Trophoblast cell (in vitro differentiated cells and primary cell): ENCODE data around the gene XYLT1.

ENCODE experiments used
- DNase-seq, 2 donors: peaks; one replicate each; pipeline ENCODE4 v3.0.0-alpha.2; 2016
- H2AFZ ChIP-seq: 2 replicates; pipeline ENCODE4 v1.6.1; 2013; ENCODE audit warnings: low read length, moderate library complexity, mild to moderate bottlenecking; ENCODE audit not compliant: insufficient read depth, poor library complexity
- H2AK5ac ChIP-seq: 2 replicates; pipeline ENCODE4 v1.6.1; 2013; ENCODE audit warnings: mild to moderate bottlenecking, low read length
- H2BK120ac ChIP-seq: 2 replicates; pipeline ENCODE4 v1.6.1; 2013; ENCODE audit warnings: low read length, mild to moderate bottlenecking, moderate library complexity; ENCODE audit not compliant: insufficient read depth, poor library complexity
- H2BK12ac ChIP-seq: 2 replicates; pipeline ENCODE4 v1.6.1; 2013; ENCODE audit warnings: mild to moderate bottlenecking, low read length, moderate library complexity
- H2BK5ac ChIP-seq: 2 replicates; pipeline ENCODE4 v1.6.1; 2013; ENCODE audit warnings: low read length, low read depth, moderate library complexity, mild to moderate bottlenecking; ENCODE audit not compliant: poor library complexity
- H3K14ac ChIP-seq: 2 replicates; pipeline ENCODE4 v1.6.1; 2013; ENCODE audit warnings: mild to moderate bottlenecking, low read length
- H3K18ac ChIP-seq: 2 replicates; pipeline ENCODE4 v1.6.1; 2013; ENCODE audit warnings: mild to moderate bottlenecking, low read length
- H3K23ac ChIP-seq: 2 replicates; pipeline ENCODE4 v1.6.1; 2013; ENCODE audit warnings: low read length
- H3K27ac ChIP-seq: 2 replicates; pipeline ENCODE4 v1.5.1; 2013; ENCODE audit warnings: low read depth, mild to moderate bottlenecking, inconsistent platforms, low read length, moderate library complexity
- H3K27me3 ChIP-seq: 2 replicates; pipeline ENCODE4 v1.6.1; 2013; ENCODE audit warnings: inconsistent platforms, mild to moderate bottlenecking, low read length, moderate library complexity; ENCODE audit not compliant: insufficient read depth
- H3K36me3 ChIP-seq, 2 experiments: 1 replicate in 1 of 2; 2 replicates in 1 of 2; pipeline ENCODE4 v1.6.1; 2013; ENCODE audit warnings: low read length in 2 of 2, mild to moderate bottlenecking in 2 of 2, moderate library complexity in 1 of 2; ENCODE audit not compliant: insufficient read depth in 2 of 2, control insufficient read depth in 1 of 2
- H3K4ac ChIP-seq: 2 replicates; pipeline ENCODE4 v1.6.1; 2013; ENCODE audit warnings: low read depth, mild to moderate bottlenecking, low read length, moderate library complexity
- H3K4me1 ChIP-seq, 2 experiments: 1 replicate in 1 of 2; 2 replicates in 1 of 2; pipeline ENCODE4 v1.6.1; 2013; ENCODE audit warnings: low read length in 2 of 2, mild to moderate bottlenecking in 2 of 2, moderate library complexity in 1 of 2; ENCODE audit not compliant: insufficient read depth in 2 of 2, control insufficient read depth in 1 of 2
- H3K4me2 ChIP-seq: 2 replicates; pipeline ENCODE4 v1.6.1; 2013; ENCODE audit warnings: inconsistent platforms, mild to moderate bottlenecking, low read length, moderate library complexity
- H3K4me3 ChIP-seq: 2 replicates; pipeline ENCODE4 v1.5.1; 2013; ENCODE audit warnings: mild to moderate bottlenecking, low read depth, low read length, inconsistent platforms
- H3K79me1 ChIP-seq: one replicate; pipeline ENCODE4 v1.6.1; 2013; ENCODE audit warnings: low read length
- H3K79me2 ChIP-seq: 2 replicates; pipeline ENCODE4 v1.6.1; 2013; ENCODE audit warnings: low read length, mild to moderate bottlenecking; ENCODE audit not compliant: control insufficient read depth, insufficient read depth, poor library complexity
- H3K9ac ChIP-seq: 2 replicates; pipeline ENCODE4 v1.6.1; 2013; ENCODE audit warnings: mild to moderate bottlenecking, low read length
- H3K9me3 ChIP-seq: 2 replicates; pipeline ENCODE4 v1.6.1; 2013; ENCODE audit warnings: low read depth, mild to moderate bottlenecking, control low read depth, inconsistent platforms, low read length; ENCODE audit not compliant: insufficient read depth
- H4K12ac ChIP-seq: 2 replicates; pipeline ENCODE4 v1.6.1; 2013; ENCODE audit warnings: low read depth, mild to moderate bottlenecking, low read length, moderate library complexity
- H4K8ac ChIP-seq: 2 replicates; pipeline ENCODE4 v1.6.1; 2013; ENCODE audit warnings: low read depth, mild to moderate bottlenecking, low read length, moderate library complexity
- H4K91ac ChIP-seq: one replicate; pipeline ENCODE4 v1.6.1; 2013; ENCODE audit warnings: low read depth, mild to moderate bottlenecking, low read length, moderate library complexity
- WGBS: extraction: QIAGEN DNeasy Blood & Tissue Kit; methylation state at CpG from one replicate; pipeline ENCODE4 v1.1.7; 2013; ENCODE audit warnings: missing lambda C conversion rate; ENCODE audit not compliant: insufficient read length, insufficient coverage; ENCODE audit errors: extremely low coverage; 5-methylcytosine and 5-hydroxymethylcytosine counted together

XYLT1 gene

DNA sequence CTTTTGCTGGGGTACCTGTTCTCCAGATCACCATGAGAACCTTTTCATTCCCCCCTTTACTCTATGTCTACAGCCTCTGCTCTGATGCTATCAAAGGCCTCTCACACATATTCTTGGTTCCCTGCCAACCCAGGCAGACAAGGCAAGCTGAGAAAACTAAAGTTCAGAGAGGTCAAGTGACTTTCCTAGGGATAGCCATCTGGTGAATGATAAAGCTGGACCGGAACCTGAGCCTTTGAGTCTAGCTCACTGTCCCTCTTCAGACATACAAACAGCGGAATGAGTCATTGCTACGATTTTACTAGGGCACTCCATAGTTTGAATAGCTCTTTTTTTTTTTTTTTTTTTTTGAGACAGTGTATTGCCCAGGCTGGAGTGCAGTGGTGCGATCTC lies 73.3 kb downstream of the XYLT1 start:
- no CpG with 5 or more reads among the region's 4 CpGs for WGBS
- H3K9me3 ChIP-seq, result no peaks in the 10 kb centered on the region
- no peak overlapping the region for H3K18ac ChIP-seq
- no peaks in the 10 kb centered on the region for H3K79me1 ChIP-seq
- H3K27me3 ChIP-seq, result no peaks in the 10 kb centered on the region
- H3K4ac ChIP-seq, result no peak overlapping the region
- H4K8ac ChIP-seq, result no peak overlapping the region
- no peaks in the 10 kb centered on the region for H3K79me2 ChIP-seq
- no peaks in the 10 kb centered on the region for H3K36me3 ChIP-seq
- H3K14ac ChIP-seq, result no peak overlapping the region
- H2BK5ac ChIP-seq, result no peak overlapping the region
- no peak overlapping the region for H2BK12ac ChIP-seq
- H2AK5ac ChIP-seq, result no peak overlapping the region
- peaks cover 3% of the 10 kb centered on the region in 2 experiments for H3K4me1 ChIP-seq
- no peak overlapping the region for H3K23ac ChIP-seq
- no peak overlapping the region for H3K27ac ChIP-seq
- H3K4me2 ChIP-seq, result no peak overlapping the region
- no peak overlapping the region for H2AFZ ChIP-seq
- H4K12ac ChIP-seq, result no peak overlapping the region
- H3K4me3 ChIP-seq, result no peak overlapping the region
- no peak overlapping the region for H4K91ac ChIP-seq
- peak in 1 of 2 donors; percentile 64 for DNase-seq
- H3K9ac ChIP-seq, result no peak overlapping the region
- H2BK120ac ChIP-seq, result no peak overlapping the region

- H3K79me1 ChIP-seq, result no peaks in the 10 kb centered on the region
- H2AK5ac ChIP-seq, result no peak overlapping the region
- H3K9me3 ChIP-seq, result no peaks in the 10 kb centered on the region
- no peak overlapping the region for H3K9ac ChIP-seq
- no peak overlapping the region for H3K4me2 ChIP-seq
- H2BK5ac ChIP-seq, result no peak overlapping the region
- no peak overlapping the region for H2BK120ac ChIP-seq
- H4K91ac ChIP-seq, result no peak overlapping the region
- no peak overlapping the region for H4K12ac ChIP-seq
- no peaks in the 10 kb centered on the region for H3K27me3 ChIP-seq
- H3K4me1 ChIP-seq, result peaks cover 3 to 4% of the 10 kb centered on the region in 2 experiments
- H3K18ac ChIP-seq, result no peak overlapping the region
- no peaks in the 10 kb centered on the region for H3K36me3 ChIP-seq
- no peak overlapping the region for H3K4me3 ChIP-seq
- WGBS, result no CpG with 5 or more reads among the region's 14 CpGs
- no peak overlapping the region for H3K27ac ChIP-seq
- no peaks in the 10 kb centered on the region for H3K79me2 ChIP-seq
- H2AFZ ChIP-seq, result no peak overlapping the region
- no peak for DNase-seq
- no peak overlapping the region for H4K8ac ChIP-seq
- H2BK12ac ChIP-seq, result no peak overlapping the region
- no peak overlapping the region for H3K23ac ChIP-seq
- H3K14ac ChIP-seq, result no peak overlapping the region
- H3K4ac ChIP-seq, result no peak overlapping the region
These were observed 73.8 kb downstream of the XYLT1 start for GRCh38 chr16:17396762-17397498.

- no peak for DNase-seq
- Histone ChIP-seq H4K91ac (no peak overlapping the region), H2BK120ac (no peak overlapping the region), H3K79me2 (no peaks in the 10 kb centered on the region), H3K4me1 (peaks cover 3% of the 10 kb centered on the region in 2 experiments), H3K14ac (no peak overlapping the region), H3K18ac (no peak overlapping the region), H4K12ac (no peak overlapping the region), H3K9me3 (no peaks in the 10 kb centered on the region), H3K4me2 (no peak overlapping the region), H3K9ac (no peak overlapping the region), H3K36me3 (no peaks in the 10 kb centered on the region), H3K4ac (no peak overlapping the region), H4K8ac (no peak overlapping the region), H3K27me3 (no peaks in the 10 kb centered on the region), H3K27ac (no peak overlapping the region), H3K79me1 (no peaks in the 10 kb centered on the region), H2AK5ac (no peak overlapping the region), H3K4me3 (no peak overlapping the region), H2BK5ac (no peak overlapping the region), H2BK12ac (no peak overlapping the region), H2AFZ (no peak overlapping the region), H3K23ac (no peak overlapping the region)
- WGBS, result no CpG with 5 or more reads among the region's 9 CpGs
These were observed 74.8 kb downstream of the XYLT1 start for GRCh38 chr16:17395849-17396480.

DNA sequence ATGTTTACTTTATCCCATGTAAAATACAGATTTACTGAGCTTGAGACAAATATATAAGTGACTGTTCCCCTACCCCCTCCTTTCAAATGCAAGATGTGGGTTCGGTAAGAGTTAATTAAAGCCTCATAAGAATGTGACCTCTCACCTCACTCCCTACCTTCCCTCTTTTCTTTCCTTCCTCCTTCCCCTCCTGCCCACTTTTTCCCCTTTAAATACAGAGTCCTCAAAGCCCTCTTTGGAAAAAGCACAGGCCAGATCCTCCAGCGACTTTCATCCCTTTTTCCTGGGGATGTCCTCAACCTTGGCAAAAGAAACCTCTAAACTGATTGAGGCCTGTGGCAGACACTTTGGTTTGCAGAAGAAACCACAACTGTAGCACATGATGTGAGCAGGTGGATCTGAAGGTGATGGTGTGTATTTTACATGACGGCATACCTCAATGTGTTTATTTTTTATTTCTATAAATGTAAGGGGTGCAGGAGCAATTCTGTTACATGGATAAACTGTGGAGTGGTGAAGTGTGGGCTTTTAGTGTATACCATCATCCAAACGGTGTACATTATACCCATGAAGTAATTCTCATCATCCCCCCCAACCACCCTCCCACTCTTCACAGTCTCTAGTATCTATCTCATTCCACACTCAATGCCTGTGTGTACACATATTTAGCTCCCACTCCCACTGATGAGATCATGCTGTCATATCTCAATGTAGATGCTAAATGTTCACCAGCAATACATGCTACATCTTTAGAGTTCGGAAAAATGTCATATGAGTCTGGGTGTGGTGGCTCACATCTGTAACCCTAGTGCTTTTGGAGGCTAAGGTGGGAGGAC lies 77.7 kb downstream of the XYLT1 start:
- Histone ChIP-seq H3K9ac (no peak overlapping the region), H4K12ac (no peak overlapping the region), H3K23ac (no peak overlapping the region), H3K27me3 (no peaks in the 10 kb centered on the region), H2BK120ac (no peak overlapping the region), H4K91ac (no peak overlapping the region), H2AK5ac (no peak overlapping the region), H3K27ac (no peak overlapping the region), H3K79me1 (peaks cover 2% of the 10 kb centered on the region), H3K14ac (no peak overlapping the region), H3K4me1 (peaks cover 16 to 18% of the 10 kb centered on the region in 2 experiments), H4K8ac (no peak overlapping the region), H3K4me2 (no peak overlapping the region), H2BK12ac (no peak overlapping the region), H3K4ac (no peak overlapping the region), H2AFZ (no peak overlapping the region), H3K4me3 (no peak overlapping the region), H3K79me2 (no peaks in the 10 kb centered on the region), H3K18ac (no peak overlapping the region), H2BK5ac (no peak overlapping the region), H3K9me3 (no peaks in the 10 kb centered on the region), H3K36me3 (no peaks in the 10 kb centered on the region)
- no peak for DNase-seq
- WGBS, result no CpG with 5 or more reads among the region's 5 CpGs
